GM12891 (cell line): ENCODE measurements around the gene FLCN.

Experiments
- DNase-seq: peaks from one replicate; pipeline ENCODE4 v3.0.0; 2011; ENCODE audit warnings: low spot score; ENCODE audit not compliant: insufficient read length
- FAIRE-seq: peaks from 2 replicates; lab custom pipeline; 2011; peaks lifted over from hg19 to GRCh38; lab: Jason Lieb, UNC
- PAX5 ChIP-seq: IDR thresholded peaks from 2 replicates; pipeline ENCODE4 v1.6.1; 2011; ENCODE audit warnings: low read length, moderate library complexity, mild to moderate bottlenecking; ENCODE audit not compliant: insufficient read depth, severe bottlenecking
- POLR2A ChIP-seq: IDR thresholded peaks from 2 replicates; pipeline ENCODE4 v1.6.1; 2011; ENCODE audit warnings: low read depth, low read length, control low read depth
- POLR2AphosphoS5 ChIP-seq: IDR thresholded peaks from 2 replicates; pipeline ENCODE4 v1.6.1; 2011; ENCODE audit warnings: low read depth, low read length, control low read depth
- POU2F2 ChIP-seq: IDR thresholded peaks from 2 replicates; pipeline ENCODE4 v1.6.1; 2011; ENCODE audit warnings: low read depth, mild to moderate bottlenecking, control low read depth, low read length, moderate library complexity
- SPI1 ChIP-seq: IDR thresholded peaks from 2 replicates; pipeline ENCODE4 v1.6.1; 2011; ENCODE audit warnings: low read depth, low read length, control low read depth
- TAF1 ChIP-seq: IDR thresholded peaks from 2 replicates; pipeline ENCODE4 v1.6.1; 2011; ENCODE audit warnings: low read depth, low read length, control low read depth

The FLCN gene

GRCh38 chr17:17170346-17170985 is 66.5 kb downstream of the FLCN start:
- TF ChIP-seq POU2F2 (no peak), TAF1 (no peak), POLR2A (no peak), PAX5 (no peak), SPI1 (no peak), POLR2AphosphoS5 (no peak)
- no peak for FAIRE-seq
- no peak for DNase-seq

DNA sequence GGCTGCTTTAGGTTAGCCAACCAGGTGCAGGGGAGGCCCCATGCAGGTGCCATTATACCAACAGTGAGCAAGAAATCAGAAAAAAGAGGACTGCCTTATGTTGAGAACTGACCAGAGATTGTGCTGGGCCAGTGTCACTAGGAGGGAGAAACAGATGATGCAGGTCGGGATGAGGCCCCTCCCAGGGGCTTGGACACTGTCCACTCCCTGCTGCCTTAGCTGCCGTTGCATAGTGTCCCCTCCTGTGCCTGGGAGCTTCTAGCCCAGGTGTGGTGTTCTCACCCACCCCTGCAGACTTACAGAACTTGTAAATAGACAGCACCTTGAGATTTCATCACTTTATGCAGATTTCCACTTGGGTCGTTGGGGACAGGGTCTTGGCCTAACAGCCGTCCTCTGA is 67.6 kb downstream of the FLCN start:
- FAIRE-seq (no peak), DNase-seq (no peak)
- TF ChIP-seq SPI1, result no peak
- no peak for TF ChIP-seq POU2F2
- TF ChIP-seq PAX5, result no peak
- no peak for TF ChIP-seq POLR2A
- TF ChIP-seq TAF1, result no peak
- TF ChIP-seq POLR2AphosphoS5, result no peak

- FAIRE-seq (no peak), DNase-seq (no peak)
- TF ChIP-seq POLR2AphosphoS5 (no peak), PAX5 (no peak), SPI1 (no peak), POLR2A (no peak), TAF1 (no peak), POU2F2 (no peak)
These were observed 68.6 kb downstream of the FLCN start for GRCh38 chr17:17168401-17168800.

DNA sequence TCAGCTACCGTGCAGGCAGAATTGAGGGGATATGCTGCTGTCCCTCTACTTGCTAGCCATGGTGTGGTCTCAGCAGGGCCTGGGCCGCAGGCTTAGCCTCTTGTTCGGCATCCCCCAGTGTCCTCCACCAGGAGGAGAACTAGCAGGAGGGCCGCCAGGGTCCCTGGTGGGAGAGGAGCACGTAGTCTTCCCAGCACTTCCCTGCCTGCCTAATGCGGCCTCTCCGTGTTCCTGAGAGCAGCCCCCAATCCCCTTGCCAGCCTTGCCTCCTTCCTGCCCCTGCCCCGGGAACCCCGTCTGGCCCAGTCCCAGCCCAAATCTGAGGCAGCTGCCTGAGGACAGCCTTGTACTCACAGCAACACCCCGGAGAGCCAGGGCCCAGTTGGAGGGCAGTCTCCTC is 69.0 kb downstream of the FLCN start:
- FAIRE-seq (no peak), DNase-seq (no peak)
- TF ChIP-seq POU2F2, result no peak
- TF ChIP-seq POLR2A, result no peak
- no peak for TF ChIP-seq SPI1
- TF ChIP-seq POLR2AphosphoS5, result no peak
- no peak for TF ChIP-seq TAF1
- no peak for TF ChIP-seq PAX5

GRCh38 chr17:17167356-17167755 is 69.6 kb downstream of the FLCN start:
- DNase-seq, result no peak
- FAIRE-seq, result no peak
- TF ChIP-seq SPI1 (no peak), POU2F2 (no peak), POLR2A (no peak), POLR2AphosphoS5 (no peak), TAF1 (no peak), PAX5 (no peak)

- no peak for DNase-seq
- no peak for FAIRE-seq
- TF ChIP-seq TAF1 (no peak), POLR2A (no peak), SPI1 (no peak), PAX5 (no peak), POLR2AphosphoS5 (no peak), POU2F2 (no peak)
These were observed 70.5 kb downstream of the FLCN start for GRCh38 chr17:17166446-17166845.

- no peak for DNase-seq
- FAIRE-seq, result no peak
- TF ChIP-seq TAF1, result no peak
These were observed 71.2 kb downstream of the FLCN start for GRCh38 chr17:17165666-17166308.

DNA sequence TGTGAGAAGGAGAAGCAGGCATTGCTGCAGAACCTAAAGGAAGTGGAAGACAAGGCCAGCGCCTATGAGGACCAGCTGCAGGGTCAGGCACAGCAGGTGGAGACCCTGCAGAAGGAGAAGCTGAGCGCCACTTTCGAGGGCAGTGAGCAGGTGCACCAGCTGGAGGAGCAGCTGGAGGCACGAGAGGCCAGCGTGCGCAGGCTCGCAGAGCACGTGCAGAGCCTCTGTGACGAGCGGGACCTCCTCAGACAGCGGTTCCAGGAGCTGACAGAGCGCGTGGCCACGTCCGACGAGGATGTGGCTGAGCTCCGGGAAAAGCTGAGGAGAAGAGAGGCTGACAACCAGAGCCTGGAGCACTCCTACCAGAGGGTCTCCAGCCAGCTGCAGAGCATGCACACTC is 72.3 kb downstream of the FLCN start:
- FAIRE-seq, result no peak
- no peak for DNase-seq
- no peak for TF ChIP-seq POLR2A
- no peak for TF ChIP-seq SPI1
- TF ChIP-seq TAF1, result no peak
- TF ChIP-seq POLR2AphosphoS5, result no peak
- no peak for TF ChIP-seq PAX5
- TF ChIP-seq POU2F2, result no peak

DNA sequence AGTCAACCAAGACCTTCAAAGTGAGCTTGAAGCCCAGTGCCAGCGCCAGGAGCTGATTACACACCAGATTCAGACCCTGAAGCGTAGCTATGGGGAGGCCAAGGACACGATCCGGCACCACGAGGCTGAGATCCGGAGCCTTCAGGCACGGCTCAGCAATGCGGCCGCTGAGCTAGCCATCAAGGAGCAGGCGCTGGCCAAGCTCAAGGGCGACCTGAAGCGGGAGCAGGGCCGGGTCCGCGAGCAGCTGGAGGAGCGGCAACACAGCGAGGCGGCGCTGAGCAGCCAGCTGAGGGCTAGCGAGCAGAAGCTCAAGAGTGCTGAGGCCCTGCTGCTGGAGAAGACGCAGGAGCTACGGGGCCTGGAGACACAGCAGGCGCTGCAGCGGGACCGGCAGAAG is 72.8 kb downstream of the FLCN start:
- no peak for DNase-seq
- no peak for TF ChIP-seq POLR2AphosphoS5
- no peak for TF ChIP-seq POU2F2
- TF ChIP-seq POLR2A, result no peak
- no peak for TF ChIP-seq TAF1
- TF ChIP-seq PAX5, result no peak
- TF ChIP-seq SPI1, result no peak
- FAIRE-seq, result no peak
